ENCODE data around the gene BCDIN3D.
"Not testable (repeated sequence)": the region's sequence is repeated elsewhere in the genome, so short reads cannot be mapped to it uniquely, and the experiment has no call there.

Gene BCDIN3D

DNA sequence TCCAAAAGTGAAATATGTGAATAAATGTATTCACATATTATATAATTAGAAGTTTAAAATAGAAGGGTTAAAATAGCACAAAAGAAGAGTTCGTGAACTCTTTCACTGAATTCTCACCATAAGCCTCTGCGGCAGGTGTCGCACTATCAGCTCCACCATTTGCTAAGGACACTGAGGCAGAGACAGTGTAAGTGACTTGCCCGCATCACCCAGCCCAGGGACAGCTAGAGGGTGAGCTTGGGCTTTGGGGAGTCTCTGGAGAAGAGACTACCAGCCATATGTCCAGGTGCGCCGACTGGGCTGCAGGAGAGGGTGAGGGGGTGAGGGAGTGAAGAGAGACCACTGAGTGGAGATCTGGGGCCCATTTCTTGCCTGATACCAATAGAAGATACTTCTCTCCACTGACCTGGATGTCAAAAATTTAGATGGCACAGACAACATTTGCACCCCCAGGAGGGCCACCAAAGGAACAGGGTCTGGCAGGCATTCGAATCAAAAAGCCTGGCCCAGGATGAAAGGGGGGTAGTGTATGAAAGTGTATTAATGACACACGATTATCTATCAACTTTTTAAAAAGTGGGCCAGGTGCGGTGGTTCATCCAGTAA, 32.3 kb upstream of the BCDIN3D start:
- Histone ChIP-seq H3K27ac (ENCODE audit: low read depth, low read length) (no peak overlapping the region), H3K9ac (ENCODE audit: low read depth, low read length) (no peak overlapping the region), H3K36me3 (ENCODE audit: insufficient read depth, low read length) (no peaks in the 10 kb centered on the region), H3K9me3 (ENCODE audit: insufficient read depth, low read depth, low read length) (no peaks in the 10 kb centered on the region), H3K27me3 (ENCODE audit: insufficient read depth, low read length) (no peaks in the 10 kb centered on the region), H3K4me1 (ENCODE audit: insufficient read depth, low read length) (no peaks in the 10 kb centered on the region), H3K4me3 (ENCODE audit: low read length) (no peak overlapping the region)
- WGBS: over 99% methylated on average over 9 of the region's 9 CpGs

DNA sequence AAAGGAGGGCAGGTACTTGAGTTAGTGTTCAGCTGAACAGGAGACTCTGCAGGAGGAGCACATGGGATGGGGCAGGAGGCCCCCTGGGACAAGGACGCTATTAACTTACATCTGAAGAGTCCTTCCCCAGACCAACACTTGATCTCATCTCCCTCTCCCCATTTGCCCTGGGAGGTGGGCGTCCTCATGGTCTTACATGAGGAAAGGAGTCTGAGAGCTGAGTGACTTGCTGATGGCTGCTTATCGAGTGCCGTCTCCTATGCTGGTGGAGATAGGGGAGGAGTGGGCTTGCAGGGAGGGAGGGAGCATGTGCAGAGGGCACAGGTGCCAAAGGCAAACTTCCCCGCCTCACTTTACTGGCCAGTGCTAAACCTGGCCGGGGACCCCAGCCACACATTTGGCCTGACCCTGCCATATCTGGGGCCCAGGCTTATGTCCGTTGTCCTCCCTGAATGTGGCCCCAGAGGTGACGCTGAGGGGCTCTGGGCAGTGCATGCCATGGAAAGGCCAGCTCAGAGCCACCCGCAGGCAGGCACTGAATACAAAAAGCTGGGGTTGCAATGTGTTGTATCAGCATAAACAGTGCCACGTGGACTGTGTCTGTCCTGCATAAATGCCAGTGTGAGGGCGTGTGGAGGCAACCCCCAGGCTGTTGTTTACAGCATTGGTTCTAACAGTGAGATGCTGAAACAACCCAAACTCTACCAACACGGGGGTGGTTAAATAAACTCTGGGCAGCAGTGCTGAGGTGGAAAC, 31.4 kb upstream of the BCDIN3D start:
- no peaks in the 10 kb centered on the region for H3K9me3 ChIP-seq (ENCODE audit: insufficient read depth, low read depth, low read length)
- WGBS: 84% methylated on average over 11 of the region's 12 CpGs
- H3K27me3 ChIP-seq (ENCODE audit: insufficient read depth, low read length): no peaks in the 10 kb centered on the region
- no peak overlapping the region for H3K27ac ChIP-seq (ENCODE audit: low read depth, low read length)
- no peaks in the 10 kb centered on the region for H3K36me3 ChIP-seq (ENCODE audit: insufficient read depth, low read length)
- no peaks in the 10 kb centered on the region for H3K4me1 ChIP-seq (ENCODE audit: insufficient read depth, low read length)
- H3K9ac ChIP-seq (ENCODE audit: low read depth, low read length): no peak overlapping the region
- no peak overlapping the region for H3K4me3 ChIP-seq (ENCODE audit: low read length)

DNA sequence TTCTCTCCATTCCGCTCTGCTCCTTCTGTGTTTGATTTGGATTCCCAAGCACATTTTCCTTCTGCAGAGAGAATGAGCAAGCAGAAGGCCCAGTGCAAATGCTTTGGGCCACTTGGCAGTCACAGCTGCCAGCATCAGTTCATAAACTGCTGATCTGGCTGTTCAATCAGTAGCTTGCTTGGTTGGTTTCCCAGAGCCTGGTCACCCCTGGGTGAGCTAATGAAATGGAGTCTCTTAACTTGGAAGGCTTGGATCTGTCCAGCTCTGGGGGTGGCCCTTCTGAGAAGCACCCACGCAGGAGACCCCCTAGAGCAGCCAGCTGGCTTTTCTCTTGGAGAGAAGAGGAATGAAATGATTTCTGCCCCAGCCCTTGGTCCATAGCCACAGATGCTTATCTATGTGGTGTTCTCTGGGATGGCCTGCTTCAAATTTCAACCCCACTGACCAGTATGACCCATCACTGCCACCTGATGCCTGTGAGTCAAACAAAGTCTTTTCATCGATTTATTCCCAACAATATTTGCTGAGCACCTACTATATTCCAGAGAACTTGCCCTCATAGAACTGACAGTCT, 30.5 kb upstream of the BCDIN3D start:
- Histone ChIP-seq H3K4me3 (ENCODE audit: low read length) (no peak overlapping the region), H3K4me1 (ENCODE audit: insufficient read depth, low read length) (no peaks in the 10 kb centered on the region), H3K9me3 (ENCODE audit: insufficient read depth, low read depth, low read length) (no peaks in the 10 kb centered on the region), H3K36me3 (ENCODE audit: insufficient read depth, low read length) (no peaks in the 10 kb centered on the region), H3K27me3 (ENCODE audit: insufficient read depth, low read length) (no peaks in the 10 kb centered on the region), H3K27ac (ENCODE audit: low read depth, low read length) (no peak overlapping the region), H3K9ac (ENCODE audit: low read depth, low read length) (no peak overlapping the region)
- 92% methylated on average over 3 of the region's 3 CpGs for WGBS

DNA sequence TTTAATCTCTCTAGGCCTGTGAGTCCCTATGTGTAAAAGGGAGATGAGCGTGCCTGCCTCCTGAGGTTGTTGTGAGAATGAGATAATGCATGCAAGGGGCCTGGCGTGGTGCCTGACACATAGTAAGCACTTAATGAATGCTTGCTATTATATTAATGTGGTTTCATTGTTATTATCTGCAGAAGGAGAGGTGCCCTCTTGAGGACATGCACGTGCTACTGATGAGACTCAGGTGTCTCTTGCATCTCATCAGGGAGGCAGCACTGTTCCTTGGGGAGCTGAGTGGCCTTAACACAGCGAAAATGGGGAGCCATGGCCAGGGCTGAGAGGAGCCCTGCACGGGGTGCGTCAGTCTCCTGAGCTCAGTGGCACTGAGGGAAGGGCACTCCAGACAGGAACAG, 29.9 kb upstream of the BCDIN3D start:
- H3K36me3 ChIP-seq (ENCODE audit: insufficient read depth, low read length): no peaks in the 10 kb centered on the region
- H3K4me1 ChIP-seq (ENCODE audit: insufficient read depth, low read length): no peaks in the 10 kb centered on the region
- no peaks in the 10 kb centered on the region for H3K27me3 ChIP-seq (ENCODE audit: insufficient read depth, low read length)
- no peak overlapping the region for H3K9ac ChIP-seq (ENCODE audit: low read depth, low read length)
- no peak overlapping the region for H3K27ac ChIP-seq (ENCODE audit: low read depth, low read length)
- H3K9me3 ChIP-seq (ENCODE audit: insufficient read depth, low read depth, low read length): no peaks in the 10 kb centered on the region
- no peak overlapping the region for H3K4me3 ChIP-seq (ENCODE audit: low read length)
- WGBS: 83% methylated on average over 6 of the region's 6 CpGs

DNA sequence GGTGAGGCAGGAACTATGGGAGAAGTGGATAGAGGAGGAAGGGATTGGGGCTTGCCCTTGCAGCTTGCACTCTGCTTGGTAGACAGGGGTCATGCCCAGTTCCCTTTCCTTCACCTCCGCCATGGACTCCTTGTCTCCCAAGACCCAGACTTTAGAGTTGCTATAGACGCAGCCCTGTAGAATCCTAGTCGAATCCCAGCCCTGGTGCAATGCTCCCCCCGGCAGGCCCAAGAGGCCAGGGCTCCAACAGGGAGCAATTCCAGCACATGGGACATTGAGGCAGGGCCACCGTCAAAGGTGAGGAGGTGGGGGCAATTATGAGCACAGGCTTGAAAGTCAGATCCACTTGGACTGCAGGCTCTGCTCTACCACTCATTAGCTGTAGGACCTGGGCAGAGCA, 29.5 kb upstream of the BCDIN3D start:
- H3K9ac ChIP-seq (ENCODE audit: low read depth, low read length): no peak overlapping the region
- 91% methylated on average over 5 of the region's 5 CpGs for WGBS
- H3K4me1 ChIP-seq (ENCODE audit: insufficient read depth, low read length): no peaks in the 10 kb centered on the region
- no peaks in the 10 kb centered on the region for H3K27me3 ChIP-seq (ENCODE audit: insufficient read depth, low read length)
- no peaks in the 10 kb centered on the region for H3K36me3 ChIP-seq (ENCODE audit: insufficient read depth, low read length)
- no peak overlapping the region for H3K4me3 ChIP-seq (ENCODE audit: low read length)
- H3K27ac ChIP-seq (ENCODE audit: low read depth, low read length): no peak overlapping the region
- H3K9me3 ChIP-seq (ENCODE audit: insufficient read depth, low read depth, low read length): no peaks in the 10 kb centered on the region

DNA sequence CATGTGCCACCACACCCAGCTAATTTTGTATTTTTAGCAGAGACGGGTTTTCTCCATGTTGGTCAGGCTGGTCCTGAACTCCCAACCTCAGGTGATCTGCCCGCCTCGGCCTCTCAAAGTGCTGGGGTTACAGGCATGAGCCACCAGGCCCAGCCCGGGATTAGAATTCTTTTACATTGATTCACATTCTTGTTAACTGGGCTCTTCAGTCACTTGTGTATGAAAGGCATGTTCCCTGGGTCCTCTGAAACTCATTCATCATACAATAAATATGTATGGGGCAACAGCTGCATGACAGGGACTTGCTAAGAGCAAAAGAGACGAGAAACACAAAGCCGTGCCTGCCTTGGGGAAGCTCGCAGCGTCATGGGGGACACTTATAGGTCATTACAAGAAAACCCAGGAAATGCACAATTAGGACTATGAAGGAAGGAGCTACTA, 28.9 kb upstream of the BCDIN3D start:
- WGBS: 89% methylated on average over 8 of the region's 8 CpGs
- not testable (repeated sequence) for H3K9me3 ChIP-seq (ENCODE audit: insufficient read depth, low read depth, low read length); H3K27me3 ChIP-seq (ENCODE audit: insufficient read depth, low read length); H3K27ac ChIP-seq (ENCODE audit: low read depth, low read length); H3K4me1 ChIP-seq (ENCODE audit: insufficient read depth, low read length); H3K9ac ChIP-seq (ENCODE audit: low read depth, low read length); H3K36me3 ChIP-seq (ENCODE audit: insufficient read depth, low read length); H3K4me3 ChIP-seq (ENCODE audit: low read length)

DNA sequence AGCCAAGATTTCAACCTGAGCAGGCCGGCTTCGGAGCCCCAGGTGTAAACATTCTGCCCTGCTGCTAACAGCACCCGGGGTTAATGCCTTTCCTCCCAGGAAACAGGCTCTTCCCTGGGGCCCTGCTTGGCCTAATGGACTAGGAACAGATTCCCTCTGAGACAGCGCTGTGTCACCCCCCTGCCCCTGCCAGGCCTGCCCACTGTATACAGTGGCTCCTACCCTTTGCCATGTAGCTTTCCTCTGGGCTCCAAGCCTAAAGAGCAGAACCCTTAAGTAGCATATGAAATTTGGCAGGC, 28.3 kb upstream of the BCDIN3D start:
- no peak overlapping the region for H3K27ac ChIP-seq (ENCODE audit: low read depth, low read length)
- no peaks in the 10 kb centered on the region for H3K4me1 ChIP-seq (ENCODE audit: insufficient read depth, low read length)
- H3K9ac ChIP-seq (ENCODE audit: low read depth, low read length): no peak overlapping the region
- no peaks in the 10 kb centered on the region for H3K27me3 ChIP-seq (ENCODE audit: insufficient read depth, low read length)
- WGBS: 90% methylated on average over 4 of the region's 4 CpGs
- H3K4me3 ChIP-seq (ENCODE audit: low read length): no peak overlapping the region
- H3K36me3 ChIP-seq (ENCODE audit: insufficient read depth, low read length): no peaks in the 10 kb centered on the region
- H3K9me3 ChIP-seq (ENCODE audit: insufficient read depth, low read depth, low read length): no peaks in the 10 kb centered on the region

DNA sequence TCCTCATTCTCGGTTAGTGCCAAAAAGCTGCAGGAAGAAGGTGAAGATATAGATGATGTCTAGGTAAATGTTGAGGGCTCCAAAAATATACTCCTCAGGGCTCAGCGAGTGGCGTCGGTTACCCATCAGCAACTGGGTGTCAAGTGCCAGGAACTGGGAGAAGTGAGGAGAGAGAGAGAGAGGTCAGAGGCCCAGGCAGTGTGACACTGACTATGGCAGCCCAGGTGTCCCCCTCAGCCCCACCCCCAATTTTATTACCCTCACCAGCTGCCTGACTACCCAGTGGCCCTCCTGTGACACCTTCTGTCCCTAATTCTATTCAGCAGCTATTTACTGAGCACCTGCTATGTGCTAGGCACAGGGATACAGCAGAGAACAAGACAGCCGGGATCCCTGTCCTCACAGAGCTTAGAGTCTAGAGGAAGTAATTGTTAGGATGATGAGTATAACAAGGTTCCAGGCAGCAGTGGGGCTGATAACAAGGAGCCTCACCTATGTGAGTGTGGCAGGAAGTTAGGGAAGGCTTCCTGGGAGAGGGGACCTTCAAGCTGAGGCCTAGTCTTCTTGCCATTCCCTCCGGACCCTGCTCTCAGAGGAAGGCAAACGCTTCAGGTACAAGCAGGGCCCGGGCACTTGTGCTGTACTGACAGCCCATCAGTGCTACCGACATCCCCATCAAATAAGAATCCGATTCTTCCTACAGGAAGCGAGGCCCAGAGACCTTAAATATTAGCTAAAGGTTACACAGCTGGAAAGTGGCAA, 27.8 kb upstream of the BCDIN3D start:
- WGBS: 92% methylated on average over 11 of the region's 11 CpGs
- H3K27me3 ChIP-seq (ENCODE audit: insufficient read depth, low read length): no peaks in the 10 kb centered on the region
- H3K4me1 ChIP-seq (ENCODE audit: insufficient read depth, low read length): no peaks in the 10 kb centered on the region
- no peaks in the 10 kb centered on the region for H3K36me3 ChIP-seq (ENCODE audit: insufficient read depth, low read length)
- no peak overlapping the region for H3K9ac ChIP-seq (ENCODE audit: low read depth, low read length)
- no peaks in the 10 kb centered on the region for H3K9me3 ChIP-seq (ENCODE audit: insufficient read depth, low read depth, low read length)
- no peak overlapping the region for H3K4me3 ChIP-seq (ENCODE audit: low read length)
- no peak overlapping the region for H3K27ac ChIP-seq (ENCODE audit: low read depth, low read length)

DNA sequence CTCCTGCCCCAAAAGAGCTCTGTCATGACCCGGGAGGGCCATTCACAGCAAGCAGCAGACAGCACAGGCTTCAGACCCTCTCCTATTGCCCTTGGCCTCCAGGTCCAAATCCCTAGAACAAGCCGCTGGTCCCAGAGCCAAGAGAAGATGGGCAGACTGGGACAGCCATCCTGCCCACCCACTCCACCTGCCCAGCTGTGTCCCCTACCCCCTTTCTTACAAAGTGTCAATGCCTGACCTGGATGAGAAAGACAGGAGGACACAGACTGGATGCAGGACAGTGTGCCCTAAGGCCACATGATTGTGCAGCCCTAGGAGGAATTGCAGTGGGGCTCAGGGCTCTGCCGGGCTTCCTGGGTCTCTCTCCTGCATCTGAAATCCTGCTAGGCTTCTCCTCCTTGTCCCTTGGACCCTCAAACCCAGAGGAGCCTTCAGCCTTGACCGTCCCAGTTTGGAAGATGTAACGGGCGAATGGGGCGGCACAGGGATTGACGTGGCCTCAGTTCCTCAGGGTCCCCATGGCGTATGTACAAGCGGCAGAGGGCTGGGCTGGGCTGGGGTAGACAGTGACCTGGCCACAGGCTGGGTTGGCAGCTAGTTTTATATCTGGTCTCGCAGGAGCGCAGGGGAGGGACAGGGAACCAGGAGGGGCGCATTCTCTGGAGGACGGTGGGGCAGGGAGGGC, 27.1 kb upstream of the BCDIN3D start:
- 93% methylated on average over 14 of the region's 14 CpGs for WGBS
- no peak overlapping the region for H3K9ac ChIP-seq (ENCODE audit: low read depth, low read length)

DNA sequence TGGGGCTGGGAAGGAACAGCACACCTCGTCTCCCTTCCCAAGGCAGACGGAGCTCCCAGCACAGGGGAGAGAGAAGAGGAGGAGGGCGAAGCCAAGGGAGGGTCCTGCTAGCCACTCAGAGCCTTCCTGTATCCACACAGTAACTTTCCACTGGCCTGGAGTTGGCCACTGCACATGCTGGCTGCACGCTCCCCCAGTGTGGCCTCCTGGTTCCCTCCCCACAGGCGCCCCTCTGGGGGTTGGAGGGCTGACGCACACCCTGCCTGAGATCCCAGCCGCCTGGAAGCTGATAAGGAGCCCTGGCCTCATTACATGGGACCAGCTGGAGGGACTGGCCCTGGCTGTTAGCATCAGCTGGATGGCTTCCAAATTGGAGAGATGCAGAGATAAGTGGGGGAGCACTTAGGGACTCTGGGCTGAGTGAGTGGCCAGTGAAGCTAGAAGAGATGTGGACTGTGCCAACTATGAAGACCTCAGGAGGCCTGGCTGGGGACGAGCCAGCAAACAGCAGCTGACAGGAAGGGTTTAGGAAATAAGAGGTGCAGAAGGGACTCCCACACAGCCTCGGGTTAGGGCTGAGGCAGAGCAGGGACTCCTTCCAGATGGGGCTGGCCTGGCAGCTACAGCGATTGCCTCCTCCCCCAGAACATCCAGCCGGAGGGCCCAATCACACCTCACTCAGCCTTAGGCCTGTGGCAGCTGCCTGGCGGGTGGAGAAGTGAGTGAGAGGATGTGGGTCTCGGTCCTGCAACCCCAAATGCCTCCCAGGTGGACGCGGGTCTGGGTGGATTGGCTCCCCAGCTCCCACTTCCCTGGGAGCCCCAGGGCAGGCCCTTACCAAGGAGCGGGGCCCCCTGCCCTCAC, 26.3 kb upstream of the BCDIN3D start:
- no peaks in the 10 kb centered on the region for H3K4me1 ChIP-seq (ENCODE audit: insufficient read depth, low read length)
- WGBS: 88% methylated on average over 15 of the region's 16 CpGs
- no peaks in the 10 kb centered on the region for H3K9me3 ChIP-seq (ENCODE audit: insufficient read depth, low read depth, low read length)
- H3K27me3 ChIP-seq (ENCODE audit: insufficient read depth, low read length): no peaks in the 10 kb centered on the region
- H3K36me3 ChIP-seq (ENCODE audit: insufficient read depth, low read length): no peaks in the 10 kb centered on the region
- H3K4me3 ChIP-seq (ENCODE audit: low read length): no peak overlapping the region
- H3K27ac ChIP-seq (ENCODE audit: low read depth, low read length): no peak overlapping the region
- H3K9ac ChIP-seq (ENCODE audit: low read depth, low read length): no peak overlapping the region

More for the DNA sequence above, 27.1 kb upstream of the BCDIN3D start:
- Histone ChIP-seq H3K36me3 (ENCODE audit: insufficient read depth, low read length) (no peaks in the 10 kb centered on the region), H3K4me1 (ENCODE audit: insufficient read depth, low read length) (no peaks in the 10 kb centered on the region), H3K27me3 (ENCODE audit: insufficient read depth, low read length) (no peaks in the 10 kb centered on the region), H3K27ac (ENCODE audit: low read depth, low read length) (no peak overlapping the region), H3K4me3 (ENCODE audit: low read length) (no peak overlapping the region), H3K9me3 (ENCODE audit: insufficient read depth, low read depth, low read length) (no peaks in the 10 kb centered on the region)
